ENCODE measurements around the gene ALPP.
"Not testable (repeated sequence)": the region's sequence is repeated elsewhere in the genome, so short reads cannot be mapped to it uniquely, and the experiment has no call there.

ALPP gene

GRCh38 chr2:232341061-232341738 lies 37.4 kb upstream of the ALPP start:
- no peak for DNase-seq (ENCODE audit: low read depth, low spot score)

DNA sequence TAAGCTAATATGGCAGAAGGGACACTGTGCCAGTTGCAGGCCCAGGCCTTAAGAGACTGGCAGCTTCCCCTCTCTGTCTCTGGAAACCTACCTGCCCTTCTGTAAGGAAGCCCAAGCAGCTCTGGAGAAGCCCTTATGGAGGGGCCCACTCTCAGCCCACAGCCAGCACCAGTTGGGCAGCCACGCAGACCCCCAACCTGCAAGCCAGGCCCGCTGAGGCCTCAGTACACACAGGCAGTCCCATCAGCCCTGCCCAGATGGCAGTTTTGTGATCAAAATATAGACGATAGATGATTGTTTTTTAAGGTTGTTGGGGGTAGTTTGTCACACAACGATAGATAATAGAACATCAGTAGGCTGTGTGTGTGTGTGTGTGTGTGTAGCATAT lies 36.8 kb upstream of the ALPP start:
- DNase-seq (ENCODE audit: low read depth, low spot score), result no peak

DNA sequence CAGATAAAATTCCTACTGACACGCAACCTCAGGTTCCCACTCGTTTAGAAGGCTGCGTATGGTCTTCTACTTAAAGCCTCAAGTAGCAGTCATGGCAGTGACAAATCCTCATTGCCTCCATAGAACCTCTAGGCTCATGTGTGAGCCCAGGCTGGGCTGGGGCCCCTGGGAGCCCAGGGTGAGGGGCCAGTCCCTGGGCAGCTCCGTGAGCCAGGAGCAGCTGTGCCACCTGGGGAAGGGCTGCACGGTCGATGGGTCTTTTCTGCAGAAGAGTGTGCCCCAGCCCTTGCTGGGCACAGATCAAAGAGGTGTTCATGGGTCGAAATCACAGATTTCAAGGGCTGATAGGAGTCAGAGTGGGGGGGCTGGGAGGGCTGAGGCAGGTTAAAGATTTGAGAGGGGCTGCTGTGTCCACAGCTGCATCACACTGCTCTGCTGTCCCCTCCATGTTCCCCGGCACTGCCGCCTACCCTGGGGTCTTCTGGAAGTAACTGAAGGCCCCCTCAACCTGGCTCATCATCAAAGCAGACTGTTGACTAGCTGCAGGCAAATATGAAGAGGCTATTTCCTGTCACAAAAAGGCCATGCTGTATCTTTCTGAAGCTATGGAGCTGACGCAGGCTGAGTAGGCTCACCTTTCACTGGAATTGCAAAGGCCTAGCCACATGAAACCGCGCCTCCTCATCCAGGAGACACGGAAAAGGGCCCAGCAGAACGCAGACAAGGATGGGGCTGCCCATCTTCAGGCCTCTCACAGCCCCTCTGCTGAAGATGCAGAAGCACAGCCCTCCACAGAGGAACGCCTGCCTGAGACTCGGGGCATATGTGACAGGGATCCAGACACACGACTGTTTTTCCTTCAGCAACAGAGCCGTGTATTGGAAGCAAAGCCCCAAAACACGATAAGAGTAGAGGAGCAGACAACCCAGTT lies 35.7 kb upstream of the ALPP start:
- DNase-seq (ENCODE audit: low read depth, low spot score), result no peak

GRCh38 chr2:232343821-232344220 lies 34.7 kb upstream of the ALPP start:
- DNase-seq (ENCODE audit: low read depth, low spot score), result no peak

DNA sequence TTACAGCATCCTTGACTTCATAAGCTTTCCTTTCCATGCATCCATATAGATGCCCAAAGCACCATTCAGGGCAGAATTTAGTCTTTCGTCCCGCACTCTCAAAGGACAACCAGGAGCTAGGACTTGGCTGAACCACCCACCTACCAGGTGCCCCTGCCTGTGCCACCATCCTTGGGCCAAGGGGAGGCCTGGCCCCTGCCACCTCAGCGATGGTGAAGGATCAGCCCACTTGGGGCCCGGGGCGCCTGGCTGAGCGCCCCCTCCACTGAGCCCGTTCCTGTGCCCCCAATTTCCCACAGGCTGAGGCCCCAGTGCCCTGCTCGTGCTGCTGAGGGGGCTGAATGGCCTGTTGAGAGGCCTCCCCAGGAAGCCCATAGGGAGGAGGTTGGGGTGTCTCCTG lies 33.3 kb upstream of the ALPP start:
- no peak for DNase-seq (ENCODE audit: low read depth, low spot score)

GRCh38 chr2:232347369-232347768 lies 31.2 kb upstream of the ALPP start:
- no peak for DNase-seq (ENCODE audit: low read depth, low spot score)

DNA sequence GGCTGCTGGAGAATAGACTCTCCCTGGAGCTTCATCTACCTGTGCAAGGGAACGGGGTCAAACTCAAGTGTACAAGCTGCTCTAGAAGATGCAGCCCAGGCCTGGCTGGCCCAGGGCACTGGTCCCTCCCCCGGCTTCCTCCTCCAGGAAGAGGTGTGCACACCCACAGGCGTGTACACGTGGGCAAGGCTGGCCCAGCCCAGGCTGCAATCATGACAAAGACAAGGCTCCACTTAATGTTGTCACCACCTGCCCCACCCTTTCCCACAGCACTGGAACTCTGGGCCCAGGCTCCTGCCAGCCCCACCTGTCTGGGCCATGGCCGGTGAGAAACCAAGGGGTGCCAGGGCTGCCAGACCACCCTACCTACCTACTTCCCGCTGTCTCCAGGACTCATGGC lies 29.6 kb upstream of the ALPP start:
- no peak for DNase-seq (ENCODE audit: low read depth, low spot score)

DNA sequence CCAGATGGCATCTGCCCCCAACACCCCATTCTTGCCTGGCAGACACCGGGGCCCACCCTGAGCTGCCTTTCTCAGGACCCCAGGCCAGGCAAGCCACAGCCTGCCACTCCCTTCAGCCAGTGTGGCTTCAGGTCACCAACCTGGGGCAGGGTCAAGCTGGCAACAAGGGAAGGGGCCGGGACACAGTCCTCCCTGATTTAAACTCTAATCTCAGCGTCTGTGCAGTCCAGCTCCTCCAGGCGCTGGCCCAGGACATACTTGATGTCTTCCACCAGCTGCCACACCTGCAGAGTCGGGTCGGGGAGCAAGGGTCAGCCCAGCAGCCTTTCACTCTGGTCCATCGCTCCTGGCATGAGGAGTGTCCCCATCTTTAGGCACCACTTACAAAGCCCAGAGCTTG lies 29.0 kb upstream of the ALPP start:
- DNase-seq (ENCODE audit: low read depth, low spot score), result no peak

DNA sequence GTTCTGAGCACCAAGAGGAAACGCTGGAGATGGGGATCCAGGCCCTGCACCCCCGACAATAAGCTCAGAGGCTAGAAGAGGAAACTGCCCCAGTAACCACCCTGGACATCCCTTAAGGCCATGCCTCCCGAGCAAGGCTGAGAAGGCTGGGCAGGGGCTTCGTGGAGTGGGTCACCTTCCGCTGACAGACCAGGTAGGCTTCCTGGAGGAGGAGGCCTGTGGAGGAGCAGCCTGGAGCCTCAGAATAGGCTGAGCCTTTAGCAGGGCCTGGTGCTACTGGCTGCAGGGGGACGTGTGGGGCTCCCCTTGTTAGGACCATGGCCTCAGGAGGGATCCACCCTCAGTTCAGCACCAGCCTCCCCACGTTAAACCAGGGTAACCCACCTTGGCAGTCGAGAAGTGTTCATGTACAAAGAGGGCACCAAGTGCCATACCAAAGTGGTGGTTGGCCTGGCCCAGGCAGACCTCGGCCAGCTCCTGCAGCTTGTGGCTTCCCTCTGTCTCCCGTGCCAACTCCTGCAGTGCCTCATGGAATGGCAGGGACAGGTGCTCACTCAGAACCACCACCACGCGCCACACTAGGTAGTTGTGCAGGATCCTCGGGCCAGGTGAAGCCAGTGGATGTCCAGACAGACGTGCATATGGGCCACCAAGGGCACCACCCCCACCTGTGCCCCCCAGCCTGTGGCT lies 28.5 kb upstream of the ALPP start:
- no peak for DNase-seq (ENCODE audit: low read depth, low spot score)

- no peak for DNase-seq (ENCODE audit: low read depth, low spot score)
Measured at GRCh38 chr2:232350804-232351685, 27.5 kb upstream of the ALPP start.

- no peak for DNase-seq (ENCODE audit: low read depth, low spot score)
Measured at GRCh38 chr2:232351686-232352510, 26.7 kb upstream of the ALPP start.

DNA sequence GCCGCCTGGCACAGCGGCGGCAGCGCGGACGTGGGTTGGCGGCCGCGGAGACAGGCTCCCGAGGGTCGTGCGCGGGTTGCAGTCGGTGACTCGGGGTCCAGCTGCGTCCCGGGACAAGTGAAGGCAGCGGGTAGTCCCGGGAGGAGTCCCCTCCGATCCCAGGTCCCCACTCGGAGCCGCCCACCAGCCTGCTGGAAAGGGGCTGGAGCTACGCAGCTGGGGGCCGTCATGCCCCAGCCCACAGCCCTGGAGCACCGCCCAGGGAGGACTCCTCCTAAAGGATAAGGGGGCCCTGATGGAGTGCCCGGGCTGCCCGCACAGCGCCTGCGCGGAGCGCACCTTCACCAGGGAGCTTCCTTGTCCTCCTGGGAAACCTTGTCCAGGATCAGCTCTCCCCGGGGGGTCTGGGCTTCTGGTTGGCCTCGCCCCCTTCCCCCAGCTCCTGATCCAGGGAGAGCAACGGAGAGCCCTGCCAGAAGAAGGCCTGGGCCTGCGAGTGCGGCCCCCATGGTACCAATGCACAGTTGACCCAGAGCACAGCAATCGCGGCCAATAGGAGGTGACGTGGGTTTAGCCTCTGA lies 25.9 kb upstream of the ALPP start:
- no peak for DNase-seq (ENCODE audit: low read depth, low spot score)

- no peak for DNase-seq (ENCODE audit: low read depth, low spot score)
Measured at GRCh38 chr2:232353096-232353495, 25.5 kb upstream of the ALPP start.

DNA sequence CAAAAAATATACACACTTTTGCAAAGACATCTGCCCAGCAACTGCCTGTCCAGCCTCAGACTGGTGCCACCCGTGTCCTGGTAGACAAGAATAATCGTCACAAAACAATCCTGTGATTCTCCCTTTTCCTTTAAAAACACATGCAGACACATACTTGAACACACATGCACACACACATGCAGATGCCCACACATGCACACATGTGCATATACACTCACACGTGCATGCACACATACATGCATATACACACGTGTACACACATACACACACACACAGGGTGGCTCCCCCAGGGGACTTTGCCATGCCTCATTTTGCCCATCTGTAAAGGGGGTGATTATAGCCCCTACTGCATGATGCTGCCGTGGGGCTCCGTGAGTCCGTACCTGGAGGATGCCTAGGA lies 24.9 kb upstream of the ALPP start:
- DNase-seq (ENCODE audit: low read depth, low spot score), result no peak

GRCh38 chr2:232354069-232354468 lies 24.5 kb upstream of the ALPP start:
- no peak for DNase-seq (ENCODE audit: low read depth, low spot score)

DNA sequence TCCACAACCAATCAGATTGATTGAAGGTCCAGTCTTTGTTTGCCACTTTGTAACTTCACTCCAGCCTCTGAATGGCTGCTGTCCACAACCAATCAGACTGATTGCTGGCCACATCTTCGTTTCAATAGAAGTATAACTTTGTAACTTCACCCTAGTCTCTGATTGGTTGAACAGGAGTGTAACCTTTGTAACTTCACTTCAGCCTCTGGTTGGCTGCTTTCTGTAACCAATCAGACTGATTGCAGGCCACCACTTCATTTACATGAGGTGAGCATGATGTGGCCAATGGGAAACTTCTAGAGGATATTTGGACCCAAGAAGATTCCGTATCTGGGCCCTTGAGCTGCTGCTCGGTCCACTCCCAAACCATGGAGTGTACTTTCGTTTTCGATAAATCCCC lies 16.9 kb upstream of the ALPP start:
- DNase-seq (ENCODE audit: low read depth, low spot score), result no peak

- DNase-seq (ENCODE audit: low read depth, low spot score), result no peak
Measured at GRCh38 chr2:232362174-232362900, 16.2 kb upstream of the ALPP start.

DNA sequence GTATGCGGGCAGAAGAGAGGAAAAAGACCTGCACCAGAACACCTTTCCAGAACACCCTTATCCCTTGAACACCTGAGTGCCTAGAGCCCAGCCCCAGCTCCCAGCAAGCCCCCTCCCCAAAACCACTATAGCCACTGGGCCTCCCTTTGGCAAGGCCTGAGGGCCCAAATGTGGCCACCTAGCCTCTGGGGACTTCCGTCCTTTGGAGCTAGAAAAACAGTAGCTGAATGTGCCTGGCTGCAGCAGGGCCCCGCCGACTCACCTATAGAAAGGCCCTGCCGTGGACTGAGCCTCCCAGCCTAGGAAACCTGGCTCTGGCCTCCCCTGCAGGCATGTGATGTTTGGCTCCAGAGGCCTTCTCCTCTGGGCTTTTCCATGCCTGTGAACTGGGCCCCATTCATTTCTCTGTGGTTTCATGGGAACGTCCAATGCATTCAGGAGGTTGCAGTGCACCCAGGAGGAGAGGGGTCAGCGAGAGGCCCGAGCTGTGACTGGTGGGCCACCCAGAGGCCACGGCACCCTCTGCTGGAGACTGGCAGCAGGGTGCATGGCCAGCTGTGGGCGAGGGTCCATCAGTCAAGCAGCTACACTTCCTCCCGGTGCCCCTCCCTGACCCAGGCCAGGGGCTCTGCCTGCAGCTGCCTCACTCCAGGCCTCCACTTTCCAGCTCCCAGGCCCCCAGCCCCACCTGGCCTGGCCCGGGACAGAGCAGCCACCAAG lies 15.3 kb upstream of the ALPP start:
- not testable (repeated sequence) for DNase-seq (ENCODE audit: low read depth, low spot score)

All from activated naive CD8-positive, alpha-beta T cell treated with anti-CD3 and anti-CD28 coated beads, Interleukin-2, amount 50 U/mL, for 16 hours (primary cell).